ENCODE data around the gene MAPK7.
A peak's percentile ranks its signal among the peaks of the same experiment; 100 is the strongest.

Gene MAPK7

DNA sequence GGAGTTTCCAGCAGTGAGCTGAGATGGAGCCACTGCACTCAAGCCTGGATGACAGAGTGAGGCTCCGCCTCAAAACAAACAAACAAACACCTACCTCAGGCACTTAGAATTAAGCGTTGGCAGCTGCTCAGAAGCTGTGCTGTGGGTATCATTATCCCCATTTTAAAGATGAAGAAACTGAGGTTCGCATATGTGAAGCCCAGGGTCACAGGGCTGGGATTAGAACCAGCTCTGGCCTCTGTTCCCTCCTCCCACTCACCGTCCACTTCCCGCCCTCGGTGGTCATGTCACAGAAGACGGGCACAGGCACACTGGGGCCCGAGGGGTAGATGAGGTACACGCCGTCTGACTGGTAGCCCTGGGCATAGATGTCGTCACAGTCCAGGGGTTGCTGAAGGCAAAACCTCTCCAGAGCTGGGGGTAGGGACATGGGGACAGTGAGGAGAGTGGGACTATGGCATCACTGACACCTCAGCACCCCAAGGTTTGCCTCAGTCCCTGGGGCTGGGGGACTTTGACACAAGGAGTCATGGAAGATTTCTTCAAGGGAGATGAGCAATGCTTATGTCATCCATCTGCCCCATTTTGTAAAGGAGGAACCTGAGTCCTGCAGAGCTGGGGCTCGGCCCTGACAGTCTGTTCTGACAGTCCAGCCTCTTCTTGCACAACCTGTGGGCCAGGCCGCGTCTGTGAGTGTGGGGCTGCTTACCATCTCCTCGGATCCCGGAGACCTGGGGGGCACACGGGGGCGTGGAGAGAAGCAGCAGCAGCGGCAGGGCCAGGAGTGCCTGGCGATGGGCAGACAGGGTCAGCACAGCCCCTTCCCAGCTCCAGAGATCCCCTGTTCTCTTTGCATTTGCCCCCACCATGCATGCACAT is 8.0 kb downstream of the MAPK7 start:
- Histone ChIP-seq H3K9me3 (ENCODE audit: control insufficient read depth, insufficient read depth, low read depth, low read length) (no peaks in the 10 kb centered on the region), H3K4me1 (ENCODE audit: control insufficient read depth, insufficient read depth, low read length) (peaks cover 17% of the 10 kb centered on the region), H3K36me3 (ENCODE audit: control insufficient read depth in 2 of 2, insufficient read depth in 1 of 2, low read length in 2 of 2) (peaks cover 8 to 41% of the 10 kb centered on the region in 2 experiments), H3K4me3 (ENCODE audit: low read depth, low read length) (no peak overlapping the region), H3K27ac (ENCODE audit: extremely low read depth, low read depth, low read length) (no peak overlapping the region)
- POLR2A ChIA-PET = interaction anchor here (0.6 to 5.6 kb wide), 5 partner anchors 8 to 35 kb away, joined by 3 to 57 read pairs (median 3); partner anchors contain the start of genes B9D1 and MAPK7
- CTCF ChIA-PET = interaction anchor here (1.2 to 2.0 kb wide), 2 partner anchors 23 to 61 kb away, joined by 3 to 11 read pairs; partner anchors contain the start of gene B9D1
- TF ChIP-seq ZNF24 (tag by site-specific recombination; IDR thresholded peaks at IDR 0.05) = 0 out of 2 replicates have a peak, but pooled peaks have one; percentile 47
- peak; percentile 29; the same call in 1 of the 2 replicates for TF ChIP-seq ZFHX2 (tag by site-specific recombination; conservative IDR thresholded peaks at IDR 0.05)
- peak; percentile 85 for TF ChIP-seq KLF1 (tag by site-specific recombination; IDR thresholded peaks at IDR 0.05)
- peak; percentile 46; the same call in 1 of the 2 replicates for TF ChIP-seq ZNF600 (tag by site-specific recombination; IDR thresholded peaks at IDR 0.05)
- TF ChIP-seq ZNF48 (tag by site-specific recombination; IDR thresholded peaks at IDR 0.05) = no peak
- TF ChIP-seq, protein P1, sequence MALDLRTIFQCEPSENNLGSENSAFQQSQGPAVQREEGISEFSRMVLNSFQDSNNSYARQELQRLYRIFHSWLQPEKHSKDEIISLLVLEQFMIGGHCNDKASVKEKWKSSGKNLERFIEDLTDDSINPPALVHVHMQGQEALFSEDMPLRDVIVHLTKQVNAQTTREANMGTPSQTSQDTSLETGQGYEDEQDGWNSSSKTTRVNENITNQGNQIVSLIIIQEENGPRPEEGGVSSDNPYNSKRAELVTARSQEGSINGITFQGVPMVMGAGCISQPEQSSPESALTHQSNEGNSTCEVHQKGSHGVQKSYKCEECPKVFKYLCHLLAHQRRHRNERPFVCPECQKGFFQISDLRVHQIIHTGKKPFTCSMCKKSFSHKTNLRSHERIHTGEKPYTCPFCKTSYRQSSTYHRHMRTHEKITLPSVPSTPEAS (tag by site-specific recombination; IDR thresholded peaks at IDR 0.05) = no peak
- no peak for TF ChIP-seq ZNF214 (tag by site-specific recombination; IDR thresholded peaks at IDR 0.05; ENCODE audit: borderline replicate concordance)
- 0 out of 2 replicates have a peak, but pooled peaks have one; percentile 15 for TF ChIP-seq ZBTB48 (tag by site-specific recombination; IDR thresholded peaks at IDR 0.05)
- no peak for TF ChIP-seq ZNF610 (tag by site-specific recombination; IDR thresholded peaks at IDR 0.05; ENCODE audit: borderline replicate concordance)
- 0 out of 2 replicates have a peak, but pooled peaks have one; percentile 18 for TF ChIP-seq ZBTB6 (tag by site-specific recombination; IDR thresholded peaks at IDR 0.05)

DNA sequence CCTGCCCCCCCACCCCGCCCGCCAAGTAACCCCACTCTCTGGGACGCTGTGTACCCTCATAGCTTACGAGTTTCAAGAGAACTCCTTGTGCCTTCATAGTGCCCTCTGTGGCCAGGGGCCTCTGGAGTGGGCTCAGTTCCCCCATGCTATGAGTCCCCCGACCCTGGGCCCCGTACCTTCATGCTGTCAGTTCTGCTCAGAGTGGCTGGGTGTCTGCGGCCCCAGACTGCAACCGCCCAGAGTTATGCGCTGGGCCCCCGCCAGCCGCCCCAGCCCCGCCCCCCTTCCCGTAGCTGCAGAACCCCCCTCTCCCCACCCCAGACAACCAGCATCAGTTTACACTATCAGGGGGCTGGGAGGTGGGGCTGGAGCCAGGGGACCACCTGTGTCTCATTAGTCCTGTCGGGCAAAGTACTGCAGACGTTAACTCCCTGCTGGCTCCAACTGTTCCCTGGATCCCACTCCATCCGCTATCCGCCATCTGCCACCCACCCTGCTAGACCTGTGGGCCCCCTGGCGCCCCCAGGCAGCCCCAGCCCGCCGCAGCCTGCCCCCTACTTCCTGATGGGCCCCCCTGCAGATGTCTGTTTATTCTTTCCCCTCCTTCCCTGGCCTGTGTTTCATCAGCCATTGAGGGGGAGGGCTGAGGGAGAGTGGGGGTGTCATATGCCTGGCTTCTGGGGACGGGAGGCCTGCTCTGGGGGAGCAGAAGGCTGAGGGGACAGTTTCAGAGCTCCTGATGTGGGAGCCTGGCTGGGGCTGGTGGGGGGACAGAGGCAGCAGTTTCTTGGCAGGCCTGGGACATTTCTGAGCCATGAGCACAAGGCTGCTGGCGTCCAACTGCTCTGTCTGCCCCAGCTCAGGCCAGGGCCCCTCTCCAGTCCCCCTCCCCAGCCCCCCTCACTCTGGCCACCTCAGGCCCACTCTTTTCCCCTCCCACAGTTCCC is 8.9 kb downstream of the MAPK7 start, which contains the start of gene MFAP4:
MFAP4 (minus strand) TSS at position 217 of the 947 bp plus-strand sequence; CDS start at position 182, 35 bp downstream.
- ChIA-PET POLR2A (interaction anchor here (0.6 to 5.6 kb wide), 3 partner anchors 9 to 34 kb away, joined by 3 to 57 read pairs (median 3); partner anchors contain the start of genes B9D1 and MAPK7), CTCF (interaction anchor here (2.0 kb wide), 1 partner anchor 24 kb away, joined by 11 read pairs; the partner anchor contains the start of gene B9D1)
- no peaks in the 10 kb centered on the region for H3K9me3 ChIP-seq (ENCODE audit: control insufficient read depth, insufficient read depth, low read depth, low read length)
- peaks cover 17% of the 10 kb centered on the region for H3K4me1 ChIP-seq (ENCODE audit: control insufficient read depth, insufficient read depth, low read length)
- peaks cover 7 to 32% of the 10 kb centered on the region in 2 experiments for H3K36me3 ChIP-seq (ENCODE audit: control insufficient read depth in 2 of 2, insufficient read depth in 1 of 2, low read length in 2 of 2)
- peak within 1 kb of the TSS; percentile 53; the same call in 1 of the 2 replicates for H3K27ac ChIP-seq (ENCODE audit: extremely low read depth, low read depth, low read length)
- H3K4me3 ChIP-seq (ENCODE audit: low read depth, low read length) = no peak within 1 kb of the TSS
- TF ChIP-seq WT1 (tag by site-specific recombination; IDR thresholded peaks at IDR 0.05) (peak; percentile 26), ZBTB8A (tag by site-specific recombination; IDR thresholded peaks at IDR 0.05) (peak; percentile 65; the same call in 1 of the 2 replicates), PRDM10 (tag by site-specific recombination; IDR thresholded peaks at IDR 0.05) (peak; percentile 55), IKZF3 (tag by site-specific recombination; IDR thresholded peaks at IDR 0.05) (peak; percentile 89), ZNF664 (tag by site-specific recombination; IDR thresholded peaks at IDR 0.05) (no peak), PBX3 (CRISPR knock-in tag; IDR thresholded peaks at IDR 0.05) (no peak), PRDM4 (tag by site-specific recombination; IDR thresholded peaks at IDR 0.05) (peak; percentile 60; the same call in 1 of the 2 replicates)
- TF ChIP-seq, protein P2, sequence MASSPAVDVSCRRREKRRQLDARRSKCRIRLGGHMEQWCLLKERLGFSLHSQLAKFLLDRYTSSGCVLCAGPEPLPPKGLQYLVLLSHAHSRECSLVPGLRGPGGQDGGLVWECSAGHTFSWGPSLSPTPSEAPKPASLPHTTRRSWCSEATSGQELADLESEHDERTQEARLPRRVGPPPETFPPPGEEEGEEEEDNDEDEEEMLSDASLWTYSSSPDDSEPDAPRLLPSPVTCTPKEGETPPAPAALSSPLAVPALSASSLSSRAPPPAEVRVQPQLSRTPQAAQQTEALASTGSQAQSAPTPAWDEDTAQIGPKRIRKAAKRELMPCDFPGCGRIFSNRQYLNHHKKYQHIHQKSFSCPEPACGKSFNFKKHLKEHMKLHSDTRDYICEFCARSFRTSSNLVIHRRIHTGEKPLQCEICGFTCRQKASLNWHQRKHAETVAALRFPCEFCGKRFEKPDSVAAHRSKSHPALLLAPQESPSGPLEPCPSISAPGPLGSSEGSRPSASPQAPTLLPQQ (tag by site-specific recombination; IDR thresholded peaks at IDR 0.05) = peak; percentile 95
